Tibial nerve (tissue), 4 donors: ENCODE measurements around the gene LGALS12.

Source experiments
- EP300 ChIP-seq, 2 donors: sonication (generic); formaldehyde crosslinking; IDR thresholded peaks; one replicate each; pipeline ENCODE4 v1.6.1; 2017; ENCODE audit warnings: antibody characterized with exemption in 2 of 2, mild to moderate bottlenecking in 1 of 2
- POLR2A ChIP-seq, 2 donors: fragments of 450-650 bp; IDR thresholded peaks; one replicate each; pipeline ENCODE4 v1.6.1; 2017; ENCODE audit warnings: antibody characterized with exemption in 2 of 2, mild to moderate bottlenecking in 2 of 2, moderate library complexity in 2 of 2
- TF ChIP-seq, protein P1 (sequence below), 5 experiments: fragments of 200-600 bp in 3 of 5; fragments of 450-650 bp in 2 of 5; sonication (generic) in 3 of 5; IDR thresholded peaks; one replicate each; pipeline ENCODE4 v1.5.1; 2016 to 2019; ENCODE audit warnings: antibody characterized with exemption in 5 of 5, mild to moderate bottlenecking in 3 of 5, moderate library complexity in 2 of 5

DNA sequence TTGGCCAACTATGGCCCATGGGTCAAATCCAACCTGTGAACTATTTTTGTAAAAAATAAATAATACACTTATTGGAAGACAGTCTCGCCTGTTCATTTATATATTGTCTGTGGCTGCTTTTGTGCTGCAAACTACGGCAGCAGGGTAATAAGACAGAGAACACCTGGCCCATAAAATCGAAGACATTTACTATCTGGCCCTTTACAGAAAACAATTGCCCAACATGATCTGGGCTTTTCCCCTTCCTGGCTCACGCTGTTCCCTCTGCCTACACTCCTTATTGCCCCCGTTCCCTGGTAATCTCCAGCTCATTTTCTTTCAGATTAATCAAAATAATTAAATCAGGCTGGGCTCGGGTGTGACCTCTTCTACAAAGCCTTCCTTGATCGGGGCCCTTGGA, 51.7 kb downstream of the LGALS12 start:
- TF ChIP-seq POLR2A (IDR thresholded peaks at IDR 0.05) = no peak
- TF ChIP-seq, protein P1, sequence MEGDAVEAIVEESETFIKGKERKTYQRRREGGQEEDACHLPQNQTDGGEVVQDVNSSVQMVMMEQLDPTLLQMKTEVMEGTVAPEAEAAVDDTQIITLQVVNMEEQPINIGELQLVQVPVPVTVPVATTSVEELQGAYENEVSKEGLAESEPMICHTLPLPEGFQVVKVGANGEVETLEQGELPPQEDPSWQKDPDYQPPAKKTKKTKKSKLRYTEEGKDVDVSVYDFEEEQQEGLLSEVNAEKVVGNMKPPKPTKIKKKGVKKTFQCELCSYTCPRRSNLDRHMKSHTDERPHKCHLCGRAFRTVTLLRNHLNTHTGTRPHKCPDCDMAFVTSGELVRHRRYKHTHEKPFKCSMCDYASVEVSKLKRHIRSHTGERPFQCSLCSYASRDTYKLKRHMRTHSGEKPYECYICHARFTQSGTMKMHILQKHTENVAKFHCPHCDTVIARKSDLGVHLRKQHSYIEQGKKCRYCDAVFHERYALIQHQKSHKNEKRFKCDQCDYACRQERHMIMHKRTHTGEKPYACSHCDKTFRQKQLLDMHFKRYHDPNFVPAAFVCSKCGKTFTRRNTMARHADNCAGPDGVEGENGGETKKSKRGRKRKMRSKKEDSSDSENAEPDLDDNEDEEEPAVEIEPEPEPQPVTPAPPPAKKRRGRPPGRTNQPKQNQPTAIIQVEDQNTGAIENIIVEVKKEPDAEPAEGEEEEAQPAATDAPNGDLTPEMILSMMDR (IDR thresholded peaks at IDR 0.05) = no peak
- TF ChIP-seq EP300 (IDR thresholded peaks at IDR 0.05) = no peak
